ENCODE measurements around the gene MCTP1.

Gene MCTP1

GRCh38 chr5:94693043-94693822, 591.7 kb downstream of the MCTP1 start:
- H3K4me3 Mint-ChIP-seq, result peak overlapping the region in 1 of 3 experiments; percentile 7
- peak overlapping the region in 2 of 3 experiments; percentile 7 to 35 for H3K27ac Mint-ChIP-seq
- no peaks in the 10 kb centered on the region for H3K27me3 Mint-ChIP-seq (ENCODE audit: low read depth)
- peak; percentile 37 to 66 (median 46) for TF ChIP-seq CTCF (IDR thresholded peaks at IDR 0.05; ENCODE audit: unreplicated experiment in 3 of 3)
- peaks cover 3% of the 10 kb centered on the region for H3K36me3 Mint-ChIP-seq (ENCODE audit: low read depth)
- no peaks in the 10 kb centered on the region for H3K9me3 Mint-ChIP-seq
- peaks cover 37% of the 10 kb centered on the region for H3K4me1 Mint-ChIP-seq

- no peak for TF ChIP-seq CTCF (IDR thresholded peaks at IDR 0.05; ENCODE audit: unreplicated experiment in 3 of 3)
- Mint-ChIP-seq H3K27ac (peak overlapping the region in 1 of 3 experiments; percentile 7), H3K27me3 (ENCODE audit: low read depth) (no peaks in the 10 kb centered on the region), H3K4me3 (no peak overlapping the region), H3K36me3 (ENCODE audit: low read depth) (peaks cover 3% of the 10 kb centered on the region), H3K9me3 (no peaks in the 10 kb centered on the region), H3K4me1 (peaks cover 34% of the 10 kb centered on the region)
Measured at GRCh38 chr5:94692581-94692980, 592.3 kb downstream of the MCTP1 start.

DNA sequence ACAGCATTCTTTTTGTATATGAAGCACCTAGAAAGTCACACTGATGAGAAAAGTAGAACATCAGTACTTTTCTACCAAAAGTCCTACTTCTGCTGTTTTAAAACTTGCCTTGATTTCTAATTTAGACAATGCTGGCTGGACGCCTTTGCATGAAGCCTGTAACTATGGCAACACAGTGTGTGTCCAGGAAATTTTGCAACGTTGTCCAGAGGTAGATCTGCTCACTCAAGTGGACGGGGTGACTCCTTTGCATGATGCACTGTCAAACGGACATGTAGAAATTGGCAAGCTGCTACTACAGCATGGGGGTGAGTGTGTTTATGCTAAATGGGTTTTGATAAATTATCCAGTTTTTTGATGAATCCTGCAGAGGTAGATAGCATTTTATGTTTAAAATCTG, 592.9 kb downstream of the MCTP1 start:
- no peak for TF ChIP-seq CTCF (IDR thresholded peaks at IDR 0.05; ENCODE audit: unreplicated experiment in 3 of 3)

DNA sequence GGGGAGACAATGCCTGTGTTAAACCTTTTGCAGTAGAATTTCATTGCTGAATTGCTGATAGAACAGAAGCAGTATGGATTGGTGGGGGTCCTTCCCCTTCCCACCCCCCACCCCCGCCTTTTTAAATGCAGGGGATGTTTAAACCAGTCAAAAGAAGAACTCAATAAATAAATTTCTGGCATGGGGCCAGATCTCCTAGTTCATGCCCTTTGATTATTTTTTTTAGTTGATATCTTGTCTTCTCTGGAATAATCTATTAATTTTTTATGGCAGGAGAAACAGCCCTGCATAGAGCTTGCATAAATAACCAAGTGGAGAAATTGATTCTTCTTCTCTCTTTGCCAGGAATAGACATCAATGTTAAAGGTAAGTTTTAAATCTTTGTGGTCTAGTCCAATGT, 593.6 kb downstream of the MCTP1 start:
- no peak for TF ChIP-seq CTCF (IDR thresholded peaks at IDR 0.05; ENCODE audit: unreplicated experiment in 3 of 3)
- Mint-ChIP-seq H3K4me3 (no peak overlapping the region), H3K27ac (peak overlapping the region; percentile 51 to 65 (median 60)), H3K4me1 (peaks cover 34% of the 10 kb centered on the region), H3K27me3 (ENCODE audit: low read depth) (no peaks in the 10 kb centered on the region), H3K9me3 (no peaks in the 10 kb centered on the region), H3K36me3 (ENCODE audit: low read depth) (peaks cover 3% of the 10 kb centered on the region)

More for the DNA sequence above, 592.9 kb downstream of the MCTP1 start:
- Mint-ChIP-seq H3K27ac (peak overlapping the region in 2 of 3 experiments; percentile 16 to 28), H3K27me3 (ENCODE audit: low read depth) (no peaks in the 10 kb centered on the region), H3K4me3 (peak overlapping the region in 2 of 3 experiments; percentile 22 to 49), H3K4me1 (peaks cover 34% of the 10 kb centered on the region), H3K9me3 (no peaks in the 10 kb centered on the region), H3K36me3 (ENCODE audit: low read depth) (peaks cover 3% of the 10 kb centered on the region)

GRCh38 chr5:94690778-94691177, 594.1 kb downstream of the MCTP1 start:
- Mint-ChIP-seq H3K36me3 (ENCODE audit: low read depth) (peaks cover 6% of the 10 kb centered on the region), H3K9me3 (no peaks in the 10 kb centered on the region), H3K4me1 (peaks cover 34% of the 10 kb centered on the region), H3K27ac (peak overlapping the region; percentile 51 to 65 (median 60)), H3K4me3 (no peak overlapping the region), H3K27me3 (ENCODE audit: low read depth) (no peaks in the 10 kb centered on the region)
- no peak for TF ChIP-seq CTCF (IDR thresholded peaks at IDR 0.05; ENCODE audit: unreplicated experiment in 3 of 3)

DNA sequence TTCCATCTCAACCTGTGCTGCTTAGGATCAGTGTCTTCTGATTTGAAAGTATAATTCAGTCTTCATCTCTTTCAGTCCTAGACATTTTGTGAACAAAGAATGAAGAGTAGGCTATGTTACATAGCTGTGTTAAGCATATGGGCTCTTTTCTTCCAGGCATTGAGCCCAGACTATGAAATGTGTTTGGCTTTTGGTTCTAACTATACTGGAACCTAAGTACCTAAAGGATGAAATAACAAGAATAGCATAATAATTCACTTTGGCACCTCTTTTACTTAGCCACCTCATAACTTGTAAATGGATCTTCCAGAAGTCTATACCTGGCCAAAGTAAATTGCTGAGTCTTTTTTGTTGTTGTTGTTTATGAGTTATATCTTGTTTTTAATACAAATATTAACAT, 595.0 kb downstream of the MCTP1 start:
- H3K9me3 Mint-ChIP-seq, result no peaks in the 10 kb centered on the region
- no peak for TF ChIP-seq CTCF (IDR thresholded peaks at IDR 0.05; ENCODE audit: unreplicated experiment in 3 of 3)

More for the DNA sequence above, 595.0 kb downstream of the MCTP1 start:
- Mint-ChIP-seq H3K4me1 (peaks cover 34% of the 10 kb centered on the region), H3K4me3 (no peak overlapping the region), H3K36me3 (ENCODE audit: low read depth) (peaks cover 13% of the 10 kb centered on the region), H3K27ac (peak overlapping the region in 2 of 3 experiments; percentile 57), H3K27me3 (ENCODE audit: low read depth) (no peaks in the 10 kb centered on the region)
